Activated T-cell treated with anti-CD3 and anti-CD28 coated beads, Interleukin-2, amount 50 U/mL, for 4 hours (primary cell): Measurements from ENCODE around the gene WWTR1. TPM values are rescaled to one million over a fixed set of nuclear protein-coding genes. Genes with fewer than 3 reads are reported as not detected.

Experiments used
- ATAC-seq, 2 donors: fragments of 200-7000 bp; cut with Tn5 transposase; one replicate each; pipeline ENCODE4 v1.10.0; 2021
- DNase-seq: peaks from one replicate; pipeline ENCODE4 v3.0.0-alpha.2; 2020
- H3K27me3 Mint-ChIP-seq: one replicate; pipeline ENCODE4 v1.8.0; 2021; ENCODE audit warnings: low read depth, mixed read lengths
- H3K36me3 Mint-ChIP-seq: one replicate; pipeline ENCODE4 v1.8.0; 2022; ENCODE audit warnings: mixed read lengths; ENCODE audit not compliant: insufficient read depth
- H3K4me1 Mint-ChIP-seq: one replicate; pipeline ENCODE4 v1.8.0; 2021; ENCODE audit warnings: low read depth, mixed read lengths
- H3K4me3 Mint-ChIP-seq: one replicate; pipeline ENCODE4 v1.8.0; 2021; ENCODE audit warnings: mild to moderate bottlenecking, moderate library complexity, mixed read lengths
- H3K9me3 Mint-ChIP-seq: one replicate; pipeline ENCODE4 v1.8.0; 2021; ENCODE audit warnings: mixed read lengths
- total RNA-seq, 3 donors: library from RNA; stranded (reverse); gene quantifications; one replicate each; pipeline ENCODE4 v1.2.1, GENCODE V29; 2021

Gene WWTR1
- 1 to 10 TPM in 2 of 3 donors, under 1 TPM in 1; 0.63 to 1.5 (median 1.0) TPM for total RNA-seq

GRCh38 chr3:149657926-149658743 is at the start of gene WWTR1:
WWTR1 (minus strand) TSS chr3:149658025; CDS start chr3:149657306, 719 bp downstream.
- Mint-ChIP-seq H3K9me3 (no peaks in the 10 kb centered on the region), H3K27me3 (peaks cover 54% of the 10 kb centered on the region), H3K36me3 (no peaks in the 10 kb centered on the region), H3K4me1 (peaks cover 12% of the 10 kb centered on the region), H3K4me3 (peak within 1 kb of the TSS; percentile 79)
- no peak for DNase-seq
- peak; percentile 62 to 64 for ATAC-seq

GRCh38 chr3:149706905-149707304 is 49.1 kb upstream of the WWTR1 start:
- H3K4me1 Mint-ChIP-seq, result peaks cover 8% of the 10 kb centered on the region
- H3K9me3 Mint-ChIP-seq, result no peaks in the 10 kb centered on the region
- H3K36me3 Mint-ChIP-seq, result no peaks in the 10 kb centered on the region
- no peak overlapping the region for H3K4me3 Mint-ChIP-seq
- DNase-seq, result no peak
- no peak for ATAC-seq
- peaks cover 3% of the 10 kb centered on the region for H3K27me3 Mint-ChIP-seq

GRCh38 chr3:149705416-149705815 is 47.6 kb upstream of the WWTR1 start:
- Mint-ChIP-seq H3K4me3 (no peak overlapping the region), H3K27me3 (no peaks in the 10 kb centered on the region), H3K36me3 (no peaks in the 10 kb centered on the region), H3K4me1 (peaks cover 13% of the 10 kb centered on the region), H3K9me3 (no peaks in the 10 kb centered on the region)
- no peak for ATAC-seq
- no peak for DNase-seq

- Mint-ChIP-seq H3K9me3 (peaks cover 7% of the 10 kb centered on the region), H3K27me3 (no peaks in the 10 kb centered on the region), H3K4me1 (peaks cover 13% of the 10 kb centered on the region), H3K36me3 (peaks cover 2% of the 10 kb centered on the region), H3K4me3 (no peak overlapping the region)
- no peak for ATAC-seq
- no peak for DNase-seq
Measured at GRCh38 chr3:149703466-149703865, 45.6 kb upstream of the WWTR1 start.

GRCh38 chr3:149702691-149703441 is 45.0 kb upstream of the WWTR1 start:
- DNase-seq, result no peak
- H3K36me3 Mint-ChIP-seq, result peaks cover 2% of the 10 kb centered on the region
- peaks cover 13% of the 10 kb centered on the region for H3K4me1 Mint-ChIP-seq
- ATAC-seq, result peak; percentile 24 to 59
- H3K9me3 Mint-ChIP-seq, result peaks cover 10% of the 10 kb centered on the region
- no peak overlapping the region for H3K4me3 Mint-ChIP-seq
- H3K27me3 Mint-ChIP-seq, result no peaks in the 10 kb centered on the region

GRCh38 chr3:149701977-149702350 is 44.1 kb upstream of the WWTR1 start:
- H3K27me3 Mint-ChIP-seq, result no peaks in the 10 kb centered on the region
- ATAC-seq (peak; percentile 78), DNase-seq (no peak)
- H3K4me3 Mint-ChIP-seq, result peak overlapping the region; percentile 70
- H3K36me3 Mint-ChIP-seq, result peaks cover 2% of the 10 kb centered on the region
- H3K4me1 Mint-ChIP-seq, result peaks cover 13% of the 10 kb centered on the region
- peaks cover 16% of the 10 kb centered on the region for H3K9me3 Mint-ChIP-seq

- Mint-ChIP-seq H3K4me3 (peak overlapping the region; percentile 70), H3K27me3 (no peaks in the 10 kb centered on the region), H3K9me3 (peaks cover 16% of the 10 kb centered on the region), H3K4me1 (peaks cover 13% of the 10 kb centered on the region), H3K36me3 (peaks cover 2% of the 10 kb centered on the region)
- peak; percentile 67 to 89 for ATAC-seq
- DNase-seq, result no peak
Measured at GRCh38 chr3:149701206-149701976, 43.6 kb upstream of the WWTR1 start.

- DNase-seq (no peak), ATAC-seq (no peak)
- peaks cover 10% of the 10 kb centered on the region for H3K27me3 Mint-ChIP-seq
- no peak overlapping the region for H3K4me3 Mint-ChIP-seq
- H3K4me1 Mint-ChIP-seq, result no peaks in the 10 kb centered on the region
- peaks cover 1% of the 10 kb centered on the region for H3K36me3 Mint-ChIP-seq
- H3K9me3 Mint-ChIP-seq, result peaks cover under 1% of the 10 kb centered on the region
Measured at GRCh38 chr3:149688122-149688757, 30.4 kb upstream of the WWTR1 start.

GRCh38 chr3:149686996-149687395 is 29.2 kb upstream of the WWTR1 start:
- Mint-ChIP-seq H3K36me3 (peaks cover 1% of the 10 kb centered on the region), H3K4me1 (no peaks in the 10 kb centered on the region), H3K9me3 (no peaks in the 10 kb centered on the region), H3K27me3 (peaks cover 10% of the 10 kb centered on the region), H3K4me3 (no peak overlapping the region)
- ATAC-seq, result no peak
- DNase-seq, result no peak

- Mint-ChIP-seq H3K4me3 (no peak overlapping the region), H3K27me3 (peaks cover 6% of the 10 kb centered on the region), H3K36me3 (no peaks in the 10 kb centered on the region), H3K4me1 (no peaks in the 10 kb centered on the region), H3K9me3 (no peaks in the 10 kb centered on the region)
- DNase-seq (no peak), ATAC-seq (no peak)
Measured at GRCh38 chr3:149678351-149678950, 20.6 kb upstream of the WWTR1 start.

GRCh38 chr3:149673393-149673792 is 15.6 kb upstream of the WWTR1 start:
- no peak for DNase-seq
- peaks cover 2% of the 10 kb centered on the region for H3K4me1 Mint-ChIP-seq
- no peaks in the 10 kb centered on the region for H3K36me3 Mint-ChIP-seq
- no peak for ATAC-seq
- H3K9me3 Mint-ChIP-seq, result no peaks in the 10 kb centered on the region
- H3K4me3 Mint-ChIP-seq, result no peak overlapping the region
- peaks cover 6% of the 10 kb centered on the region for H3K27me3 Mint-ChIP-seq

GRCh38 chr3:149670742-149671492 is 13.1 kb upstream of the WWTR1 start:
- no peak for DNase-seq
- no peak for ATAC-seq
- Mint-ChIP-seq H3K36me3 (no peaks in the 10 kb centered on the region), H3K9me3 (no peaks in the 10 kb centered on the region), H3K4me1 (peaks cover 2% of the 10 kb centered on the region), H3K4me3 (no peak overlapping the region), H3K27me3 (peaks cover 8% of the 10 kb centered on the region)

- no peak for DNase-seq
- Mint-ChIP-seq H3K9me3 (no peaks in the 10 kb centered on the region), H3K27me3 (peaks cover 15% of the 10 kb centered on the region), H3K4me3 (no peak overlapping the region), H3K36me3 (no peaks in the 10 kb centered on the region), H3K4me1 (peaks cover 2% of the 10 kb centered on the region)
- ATAC-seq, result no peak
Measured at GRCh38 chr3:149667576-149667975, 9.8 kb upstream of the WWTR1 start.
